Activated CD4-positive, alpha-beta T cell treated with anti-CD3 and anti-CD28 coated beads for 36 hours (primary cell): ENCODE measurements around the gene LIN37. TPM values are rescaled to one million over a fixed set of nuclear protein-coding genes. Genes with fewer than 3 reads are reported as not detected.

Source experiments
- ATAC-seq: fragments of 200-7000 bp; cut with Tn5 transposase; one replicate; pipeline ENCODE4 v1.10.0; 2021; ENCODE audit warnings: mild to moderate bottlenecking, moderate library complexity
- CTCF ChIA-PET: fragments of 350-600 bp; sonication (Branson Sonifier 250); formaldehyde crosslinking; loops from one replicate; lab custom pipeline; 2021; ENCODE audit warnings: antibody characterized with exemption; lab: Charles Lee
- POLR2A ChIA-PET: fragments of 350-600 bp; sonication (Branson Sonifier 250); formaldehyde crosslinking; loops from one replicate; lab custom pipeline; 2021; ENCODE audit warnings: antibody characterized with exemption, inconsistent platforms; lab: Charles Lee
- DNase-seq: peaks from one replicate; pipeline ENCODE4 v3.0.0-alpha.2; 2020
- H3K27ac Mint-ChIP-seq: one replicate; pipeline ENCODE4 v1.8.0; 2021; ENCODE audit warnings: mixed read lengths
- H3K27me3 Mint-ChIP-seq: one replicate; pipeline ENCODE4 v1.8.0; 2021; ENCODE audit warnings: mixed read lengths
- H3K36me3 Mint-ChIP-seq: one replicate; pipeline ENCODE4 v1.8.0; 2021; ENCODE audit warnings: low read depth, mixed read lengths
- H3K4me1 Mint-ChIP-seq: one replicate; pipeline ENCODE4 v1.8.0; 2021; ENCODE audit warnings: mixed read lengths
- H3K4me3 Mint-ChIP-seq: one replicate; pipeline ENCODE4 v1.8.0; 2021; ENCODE audit warnings: mild to moderate bottlenecking, moderate library complexity, mixed read lengths
- H3K9me3 Mint-ChIP-seq: one replicate; pipeline ENCODE4 v1.8.0; 2021; ENCODE audit warnings: low read depth, mixed read lengths
- intact Hi-C, 2 experiments: fragments of 100-400 bp; cut with DNase I in 1 of 2; cut with micrococcal nuclease in 1 of 2; formaldehyde crosslinking; loops; one replicate each; pipeline versions ENCODE4 v1.14.2 to v1.15.1; 2022 to 2024; cut with DNase I, micrococcal nuclease
- total RNA-seq, 2 experiments: library from RNA; stranded (reverse); gene quantifications; one replicate each; pipeline ENCODE4 v1.2.3, GENCODE V29; 2021

LIN37 gene
- total RNA-seq, 2 experiments from 2014 or later = 8.4 to 12.7 TPM

- peaks cover 4% of the 10 kb centered on the region for H3K27me3 Mint-ChIP-seq
- POLR2A ChIA-PET = no interaction called here
- DNase-seq (no peak), ATAC-seq (no peak)
- H3K27ac Mint-ChIP-seq = no peak overlapping the region
- no peak overlapping the region for H3K4me3 Mint-ChIP-seq
- intact Hi-C loops = no loop called here
- no peaks in the 10 kb centered on the region for H3K9me3 Mint-ChIP-seq
- CTCF ChIA-PET = interaction anchor here (0.8 to 1.0 kb wide), 3 partner anchors 12 to 58 kb away, joined by 3 to 4 read pairs (median 3); no protein-coding TSS in a partner anchor
- peaks cover 28% of the 10 kb centered on the region for H3K4me1 Mint-ChIP-seq
- H3K36me3 Mint-ChIP-seq = peaks cover 8% of the 10 kb centered on the region
Measured at GRCh38 chr19:35752746-35753350, 4.5 kb downstream of the LIN37 start.

- Mint-ChIP-seq H3K4me1 (peaks cover 25% of the 10 kb centered on the region), H3K27me3 (peaks cover 4% of the 10 kb centered on the region), H3K9me3 (no peaks in the 10 kb centered on the region), H3K4me3 (no peak overlapping the region), H3K27ac (no peak overlapping the region), H3K36me3 (peaks cover 6% of the 10 kb centered on the region)
- DNase-seq (no peak), ATAC-seq (no peak)
- CTCF ChIA-PET = no interaction called here
- POLR2A ChIA-PET = no interaction called here
- intact Hi-C loops = no loop called here
Measured at GRCh38 chr19:35753634-35754369, 5.4 kb downstream of the LIN37 start.

- no peak for ATAC-seq
Measured at GRCh38 chr19:35754370-35755130, 6.2 kb downstream of the LIN37 start.

GRCh38 chr19:35755131-35755549 lies 6.8 kb downstream of the LIN37 start:
- no peak overlapping the region for H3K27ac Mint-ChIP-seq
- no peak overlapping the region for H3K4me3 Mint-ChIP-seq
- intact Hi-C loops = no loop called here
- peaks cover 4% of the 10 kb centered on the region for H3K27me3 Mint-ChIP-seq
- peaks cover 15% of the 10 kb centered on the region for H3K36me3 Mint-ChIP-seq
- ATAC-seq (no peak), DNase-seq (no peak)
- H3K4me1 Mint-ChIP-seq = peaks cover 26% of the 10 kb centered on the region
- CTCF ChIA-PET = no interaction called here
- H3K9me3 Mint-ChIP-seq = no peaks in the 10 kb centered on the region
- POLR2A ChIA-PET = no interaction called here

More at GRCh38 chr19:35754370-35755130, 6.2 kb downstream of the LIN37 start:
- H3K4me3 Mint-ChIP-seq = no peak overlapping the region
- no peaks in the 10 kb centered on the region for H3K9me3 Mint-ChIP-seq
- peaks cover 29% of the 10 kb centered on the region for H3K4me1 Mint-ChIP-seq
- H3K27me3 Mint-ChIP-seq = peaks cover 4% of the 10 kb centered on the region
- H3K27ac Mint-ChIP-seq = no peak overlapping the region
- intact Hi-C loops = no loop called here
- POLR2A ChIA-PET = no interaction called here
- DNase-seq = no peak
- CTCF ChIA-PET = no interaction called here
- peaks cover 10% of the 10 kb centered on the region for H3K36me3 Mint-ChIP-seq

GRCh38 chr19:35755550-35756376 lies 7.4 kb downstream of the LIN37 start:
- ATAC-seq (no peak), DNase-seq (peak; percentile 77)
- Mint-ChIP-seq H3K36me3 (peaks cover 21% of the 10 kb centered on the region), H3K27me3 (peaks cover 4% of the 10 kb centered on the region), H3K4me3 (peak overlapping the region; percentile 55), H3K9me3 (no peaks in the 10 kb centered on the region), H3K4me1 (peaks cover 29% of the 10 kb centered on the region), H3K27ac (peak overlapping the region; percentile 33)
- ChIA-PET POLR2A (no interaction called here), CTCF (no interaction called here)
- intact Hi-C loops = no loop called here

- intact Hi-C loops = loop anchor here in 1 of 2 experiments (1.0 kb wide), 1 partner anchor 14 kb away; the partner anchor contains the start of gene IGFLR1
- ATAC-seq (no peak), DNase-seq (no peak)
- Mint-ChIP-seq H3K27ac (peak within 1 kb of the TSS; percentile 91), H3K4me1 (peaks cover 29% of the 10 kb centered on the region), H3K27me3 (peaks cover 4% of the 10 kb centered on the region), H3K4me3 (peak within 1 kb of the TSS; percentile 85), H3K9me3 (no peaks in the 10 kb centered on the region), H3K36me3 (peaks cover 24% of the 10 kb centered on the region)
- CTCF ChIA-PET = interaction anchor here (0.6 to 1.6 kb wide), 3 partner anchors 8 to 16 kb away, joined by 3 to 5 read pairs (median 3); partner anchors contain the start of genes IGFLR1 and LIN37
- POLR2A ChIA-PET = interaction anchor here (1.0 to 1.3 kb wide), 2 partner anchors 8 to 43 kb away, joined by 3 to 5 read pairs; partner anchors contain the start of gene LIN37
Measured at GRCh38 chr19:35756377-35757230, 8.2 kb downstream of the LIN37 start, which contains the start of gene HSPB6. TSS of gene HSPB6 (minus strand) at chr19:35757029. CDS start at chr19:35757008, 21 bp downstream.

GRCh38 chr19:35757231-35757748 lies 8.9 kb downstream of the LIN37 start:
- ChIA-PET CTCF (interaction anchor here (1.1 to 1.6 kb wide), 2 partner anchors 9 to 15 kb away, joined by 3 to 5 read pairs; partner anchors contain the start of genes IGFLR1 and LIN37), POLR2A (interaction anchor here (1.0 to 1.3 kb wide), 2 partner anchors 9 to 44 kb away, joined by 3 to 5 read pairs; partner anchors contain the start of gene LIN37)
- peaks cover 29% of the 10 kb centered on the region for H3K4me1 Mint-ChIP-seq
- ATAC-seq (peak; percentile 12), DNase-seq (peak; percentile 70)
- peak overlapping the region; percentile 85 for H3K4me3 Mint-ChIP-seq
- peaks cover 29% of the 10 kb centered on the region for H3K36me3 Mint-ChIP-seq
- peak overlapping the region; percentile 91 for H3K27ac Mint-ChIP-seq
- peaks cover 4% of the 10 kb centered on the region for H3K27me3 Mint-ChIP-seq
- intact Hi-C loops = loop anchor here in 1 of 2 experiments (1.0 kb wide), 1 partner anchor 15 kb away; the partner anchor contains the start of gene IGFLR1
- H3K9me3 Mint-ChIP-seq = no peaks in the 10 kb centered on the region

GRCh38 chr19:35757749-35758608 lies 9.6 kb downstream of the LIN37 start, which contains the start of gene PROSER3:
TSS of gene PROSER3 (plus strand) at chr19:35758176. CDS start at chr19:35758216, 40 bp downstream.
- CTCF ChIA-PET = interaction anchor here (1.1 to 1.6 kb wide), 2 partner anchors 9 to 16 kb away, joined by 3 to 5 read pairs; partner anchors contain the start of genes IGFLR1 and LIN37
- ATAC-seq = peak; percentile 98

GRCh38 chr19:35759697-35760096 lies 11.3 kb downstream of the LIN37 start:
- H3K27ac Mint-ChIP-seq = no peak overlapping the region
- peaks cover 4% of the 10 kb centered on the region for H3K27me3 Mint-ChIP-seq
- DNase-seq (no peak), ATAC-seq (no peak)
- ChIA-PET POLR2A (no interaction called here), CTCF (no interaction called here)
- peaks cover 28% of the 10 kb centered on the region for H3K36me3 Mint-ChIP-seq
- peaks cover 29% of the 10 kb centered on the region for H3K4me1 Mint-ChIP-seq
- intact Hi-C loops = loop anchor here in 1 of 2 experiments (2.0 kb wide), 1 partner anchor 15 kb away; the partner anchor contains the start of gene ARHGAP33
- no peaks in the 10 kb centered on the region for H3K9me3 Mint-ChIP-seq
- H3K4me3 Mint-ChIP-seq = peak overlapping the region; percentile 85

More at GRCh38 chr19:35757749-35758608, 9.6 kb downstream of the LIN37 start, which contains the start of gene PROSER3:
- H3K9me3 Mint-ChIP-seq = no peaks in the 10 kb centered on the region
- peak; percentile 99 for DNase-seq
- POLR2A ChIA-PET = interaction anchor here (1.0 to 1.3 kb wide), 2 partner anchors 10 to 45 kb away, joined by 3 to 5 read pairs; partner anchors contain the start of gene LIN37
- peaks cover 4% of the 10 kb centered on the region for H3K27me3 Mint-ChIP-seq
- H3K36me3 Mint-ChIP-seq = peaks cover 29% of the 10 kb centered on the region
- peak within 1 kb of the TSS; percentile 85 for H3K4me3 Mint-ChIP-seq
- intact Hi-C loops = loop anchor here (1.0 to 2.0 kb wide), 12 partner anchors 10 to 296 kb away; partner anchors contain the start of genes ARHGAP33 (in 2 of the 2), LIN37 (in 2 of the 2), ALKBH6 (in 1 of the 2) and COX6B1 (in 1 of the 2)
- peak within 1 kb of the TSS; percentile 91 for H3K27ac Mint-ChIP-seq
- peaks cover 29% of the 10 kb centered on the region for H3K4me1 Mint-ChIP-seq
